ENCODE data around the gene TTC17.

DNA sequence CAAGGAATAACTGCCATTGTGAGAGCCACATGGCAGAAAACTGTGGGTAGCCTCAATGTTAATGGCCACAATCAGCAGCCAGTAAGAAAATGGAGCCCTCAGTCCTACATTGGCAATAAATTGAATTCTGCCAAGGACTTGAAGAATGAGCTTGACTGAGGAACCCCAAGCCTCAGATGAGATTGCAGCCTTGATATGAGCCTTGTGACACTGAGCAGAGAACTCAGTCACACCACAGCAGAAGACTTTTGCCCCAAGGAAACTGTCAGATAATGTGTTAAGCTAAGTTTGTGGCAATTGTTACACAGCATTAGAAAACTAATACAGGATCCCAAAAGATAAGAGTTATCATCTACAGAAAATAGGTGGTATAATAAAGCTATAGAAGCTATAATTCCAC is 2.4 kb upstream of the TTC17 start:
- TF ChIP-seq EZH2phosphoT487 (IDR thresholded peaks at IDR 0.05; ENCODE audit: borderline replicate concordance, low read length) (no peak), EZH2 (IDR thresholded peaks at IDR 0.05; ENCODE audit: low read length, unreplicated experiment) (no peak)
- TF ChIP-seq, protein P1, sequence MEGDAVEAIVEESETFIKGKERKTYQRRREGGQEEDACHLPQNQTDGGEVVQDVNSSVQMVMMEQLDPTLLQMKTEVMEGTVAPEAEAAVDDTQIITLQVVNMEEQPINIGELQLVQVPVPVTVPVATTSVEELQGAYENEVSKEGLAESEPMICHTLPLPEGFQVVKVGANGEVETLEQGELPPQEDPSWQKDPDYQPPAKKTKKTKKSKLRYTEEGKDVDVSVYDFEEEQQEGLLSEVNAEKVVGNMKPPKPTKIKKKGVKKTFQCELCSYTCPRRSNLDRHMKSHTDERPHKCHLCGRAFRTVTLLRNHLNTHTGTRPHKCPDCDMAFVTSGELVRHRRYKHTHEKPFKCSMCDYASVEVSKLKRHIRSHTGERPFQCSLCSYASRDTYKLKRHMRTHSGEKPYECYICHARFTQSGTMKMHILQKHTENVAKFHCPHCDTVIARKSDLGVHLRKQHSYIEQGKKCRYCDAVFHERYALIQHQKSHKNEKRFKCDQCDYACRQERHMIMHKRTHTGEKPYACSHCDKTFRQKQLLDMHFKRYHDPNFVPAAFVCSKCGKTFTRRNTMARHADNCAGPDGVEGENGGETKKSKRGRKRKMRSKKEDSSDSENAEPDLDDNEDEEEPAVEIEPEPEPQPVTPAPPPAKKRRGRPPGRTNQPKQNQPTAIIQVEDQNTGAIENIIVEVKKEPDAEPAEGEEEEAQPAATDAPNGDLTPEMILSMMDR (conservative IDR thresholded peaks at IDR 0.05; ENCODE audit: low read depth, low read length): no peak

Measured in PC-3 (cell line).